ENCODE measurements around the gene OR51A4.
"Not testable (repeated sequence)": the region's sequence is repeated elsewhere in the genome, so short reads cannot be mapped to it uniquely, and the experiment has no call there.

DNA sequence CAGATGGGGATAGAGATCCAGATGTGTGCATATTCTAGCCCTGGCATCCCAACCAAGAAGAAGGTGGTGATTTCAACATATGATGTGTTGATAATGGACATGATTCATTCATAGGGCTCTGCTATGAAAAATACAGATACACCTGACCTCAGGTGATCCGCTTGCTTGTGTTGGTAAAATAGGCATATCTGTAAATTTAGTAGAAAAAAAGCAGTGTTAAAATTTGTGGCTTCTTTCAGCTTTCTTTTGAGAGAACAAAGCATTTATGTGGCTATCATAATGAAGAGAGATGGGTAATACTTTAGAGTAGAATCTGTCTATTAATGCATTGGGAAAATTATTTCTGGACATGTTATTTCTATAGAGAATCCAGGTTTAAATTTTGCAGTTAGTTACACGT lies 8.2 kb upstream of the OR51A4 start, which contains the start of gene OR51A2:
- TF ChIP-seq, protein P1, sequence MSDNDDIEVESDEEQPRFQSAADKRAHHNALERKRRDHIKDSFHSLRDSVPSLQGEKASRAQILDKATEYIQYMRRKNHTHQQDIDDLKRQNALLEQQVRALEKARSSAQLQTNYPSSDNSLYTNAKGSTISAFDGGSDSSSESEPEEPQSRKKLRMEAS (IDR thresholded peaks at IDR 0.05) = not testable (repeated sequence)
- not testable (repeated sequence) for TF ChIP-seq TAF1 (IDR thresholded peaks at IDR 0.05; ENCODE audit: low read depth); EP300 (IDR thresholded peaks at IDR 0.05; ENCODE audit: borderline replicate concordance); YY1 (IDR thresholded peaks at IDR 0.05; ENCODE audit: low read depth); CEBPB (IDR thresholded peaks at IDR 0.05); TEAD4 (IDR thresholded peaks at IDR 0.05); TCF12 (IDR thresholded peaks at IDR 0.05; ENCODE audit: low read depth); CREB1 (IDR thresholded peaks at IDR 0.05; ENCODE audit: low read depth); RAD21 (IDR thresholded peaks at IDR 0.05; ENCODE audit: low read depth); NFIC (IDR thresholded peaks at IDR 0.05); FOXM1 (IDR thresholded peaks at IDR 0.05; ENCODE audit: borderline replicate concordance, low read depth)
- TF ChIP-seq, protein P2, sequence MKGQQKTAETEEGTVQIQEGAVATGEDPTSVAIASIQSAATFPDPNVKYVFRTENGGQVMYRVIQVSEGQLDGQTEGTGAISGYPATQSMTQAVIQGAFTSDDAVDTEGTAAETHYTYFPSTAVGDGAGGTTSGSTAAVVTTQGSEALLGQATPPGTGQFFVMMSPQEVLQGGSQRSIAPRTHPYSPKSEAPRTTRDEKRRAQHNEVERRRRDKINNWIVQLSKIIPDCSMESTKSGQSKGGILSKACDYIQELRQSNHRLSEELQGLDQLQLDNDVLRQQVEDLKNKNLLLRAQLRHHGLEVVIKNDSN (IDR thresholded peaks at IDR 0.05) = not testable (repeated sequence)
- TF ChIP-seq, protein P3, sequence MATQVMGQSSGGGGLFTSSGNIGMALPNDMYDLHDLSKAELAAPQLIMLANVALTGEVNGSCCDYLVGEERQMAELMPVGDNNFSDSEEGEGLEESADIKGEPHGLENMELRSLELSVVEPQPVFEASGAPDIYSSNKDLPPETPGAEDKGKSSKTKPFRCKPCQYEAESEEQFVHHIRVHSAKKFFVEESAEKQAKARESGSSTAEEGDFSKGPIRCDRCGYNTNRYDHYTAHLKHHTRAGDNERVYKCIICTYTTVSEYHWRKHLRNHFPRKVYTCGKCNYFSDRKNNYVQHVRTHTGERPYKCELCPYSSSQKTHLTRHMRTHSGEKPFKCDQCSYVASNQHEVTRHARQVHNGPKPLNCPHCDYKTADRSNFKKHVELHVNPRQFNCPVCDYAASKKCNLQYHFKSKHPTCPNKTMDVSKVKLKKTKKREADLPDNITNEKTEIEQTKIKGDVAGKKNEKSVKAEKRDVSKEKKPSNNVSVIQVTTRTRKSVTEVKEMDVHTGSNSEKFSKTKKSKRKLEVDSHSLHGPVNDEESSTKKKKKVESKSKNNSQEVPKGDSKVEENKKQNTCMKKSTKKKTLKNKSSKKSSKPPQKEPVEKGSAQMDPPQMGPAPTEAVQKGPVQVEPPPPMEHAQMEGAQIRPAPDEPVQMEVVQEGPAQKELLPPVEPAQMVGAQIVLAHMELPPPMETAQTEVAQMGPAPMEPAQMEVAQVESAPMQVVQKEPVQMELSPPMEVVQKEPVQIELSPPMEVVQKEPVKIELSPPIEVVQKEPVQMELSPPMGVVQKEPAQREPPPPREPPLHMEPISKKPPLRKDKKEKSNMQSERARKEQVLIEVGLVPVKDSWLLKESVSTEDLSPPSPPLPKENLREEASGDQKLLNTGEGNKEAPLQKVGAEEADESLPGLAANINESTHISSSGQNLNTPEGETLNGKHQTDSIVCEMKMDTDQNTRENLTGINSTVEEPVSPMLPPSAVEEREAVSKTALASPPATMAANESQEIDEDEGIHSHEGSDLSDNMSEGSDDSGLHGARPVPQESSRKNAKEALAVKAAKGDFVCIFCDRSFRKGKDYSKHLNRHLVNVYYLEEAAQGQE (IDR thresholded peaks at IDR 0.05; ENCODE audit: low read depth) = not testable (repeated sequence)
